T-helper 2 cell treated with Interferon-gamma antibody and Interleukin-4, amounts not matched to agents 5 μg/mL and 100 μg/mL, for 36 hours (primary cell): ENCODE results near the gene ING5.
"Not testable (repeated sequence)": the region's sequence is repeated elsewhere in the genome, so short reads cannot be mapped to it uniquely, and the experiment has no call there.

ENCODE experiments used
- DNase-seq: peaks from one replicate; pipeline ENCODE4 v3.0.0; 2021; ENCODE audit warnings: low spot score
- H3K27ac Mint-ChIP-seq: one replicate; pipeline ENCODE4 v1.8.0; 2021; ENCODE audit warnings: mild to moderate bottlenecking, mixed read lengths
- H3K27me3 Mint-ChIP-seq: one replicate; pipeline ENCODE4 v1.8.0; 2021; ENCODE audit warnings: low read depth, mixed read lengths
- H3K36me3 Mint-ChIP-seq: one replicate; pipeline ENCODE4 v1.8.0; 2021; ENCODE audit warnings: low read depth, mixed read lengths
- H3K4me1 Mint-ChIP-seq: one replicate; pipeline ENCODE4 v1.8.0; 2021; ENCODE audit warnings: low read depth, mixed read lengths
- H3K4me3 Mint-ChIP-seq: one replicate; pipeline ENCODE4 v1.8.0; 2022; ENCODE audit warnings: mild to moderate bottlenecking, moderate library complexity, mixed read lengths
- H3K9me3 Mint-ChIP-seq: one replicate; pipeline ENCODE4 v1.8.0; 2021; ENCODE audit warnings: mixed read lengths

ING5 gene

DNA sequence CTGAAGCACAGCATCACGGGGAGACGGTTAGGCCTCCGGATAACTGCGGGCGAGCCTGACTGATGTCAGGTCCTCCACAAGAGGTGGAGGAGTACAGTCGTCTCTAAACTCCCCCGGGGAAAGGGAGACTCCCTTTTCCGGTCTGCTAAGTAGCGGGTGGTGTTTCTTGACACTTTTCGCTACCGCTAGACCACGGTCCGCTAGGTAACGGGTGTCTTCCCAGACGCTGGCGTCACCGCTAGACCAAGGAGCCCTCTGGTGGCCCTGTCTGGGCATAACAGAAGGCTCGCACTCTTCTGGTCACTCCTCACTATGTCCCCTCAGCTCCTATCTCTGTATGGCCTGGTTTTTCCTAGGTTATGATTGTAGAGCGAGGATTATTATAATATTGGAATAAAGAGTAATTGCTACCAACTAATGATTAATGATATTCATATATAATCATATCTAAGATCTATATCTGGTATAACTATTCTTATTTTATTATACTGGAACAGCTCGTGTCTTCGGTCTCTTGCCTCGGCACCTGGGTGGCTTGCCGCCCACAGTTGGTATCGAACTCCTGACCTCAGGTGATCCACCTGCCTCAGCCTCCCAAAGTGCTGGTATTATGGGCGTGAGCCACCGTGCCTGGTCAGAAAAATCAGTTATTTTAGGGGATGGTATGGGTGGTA is 30.8 kb downstream of the ING5 start:
- not testable (repeated sequence) for H3K9me3 Mint-ChIP-seq, H3K27ac Mint-ChIP-seq, H3K27me3 Mint-ChIP-seq, H3K36me3 Mint-ChIP-seq
- Mint-ChIP-seq H3K4me1 (peaks cover 28% of the 10 kb centered on the region), H3K4me3 (peak overlapping the region; percentile 43)
- DNase-seq: peak; percentile 71

DNA sequence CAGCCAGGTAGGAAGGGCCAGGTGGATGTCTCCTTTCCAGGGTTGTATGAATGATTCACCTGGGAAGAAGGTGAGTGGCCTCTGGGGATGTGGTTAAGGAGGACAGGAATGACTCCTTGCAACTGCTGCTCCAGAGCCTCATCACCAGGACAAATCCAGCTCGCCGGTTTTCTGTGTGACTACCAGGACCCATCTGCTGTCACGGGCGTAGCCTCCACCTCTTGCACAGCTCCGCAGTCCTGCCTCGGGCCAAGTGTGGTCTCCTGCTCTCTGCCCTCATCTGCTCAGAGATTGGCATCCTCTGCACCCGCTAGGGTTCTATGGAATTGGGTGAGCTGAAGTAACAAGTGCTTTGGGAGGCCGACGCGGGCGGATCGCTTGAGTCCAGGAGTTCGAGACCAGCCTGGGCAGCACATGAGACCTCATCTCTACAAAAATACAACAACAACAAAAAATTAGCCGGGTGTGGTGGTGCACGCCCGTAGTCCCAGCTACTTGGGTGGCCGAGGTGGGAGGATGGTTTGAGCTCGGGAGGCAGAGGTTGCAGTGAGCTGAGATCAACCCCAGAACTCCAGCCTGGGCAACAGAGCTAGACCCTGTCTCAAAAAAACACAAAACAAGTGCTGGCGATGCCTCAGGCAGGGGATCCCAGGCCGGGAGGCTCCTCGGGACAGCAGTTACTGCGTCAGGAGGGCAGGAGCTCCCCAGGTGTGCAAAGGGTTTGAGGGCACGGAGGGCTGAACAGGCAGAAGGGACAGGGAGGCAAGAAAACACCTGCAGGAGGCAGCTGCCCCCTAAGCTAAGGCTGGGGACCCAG is 31.8 kb downstream of the ING5 start:
- DNase-seq: no peak

DNA sequence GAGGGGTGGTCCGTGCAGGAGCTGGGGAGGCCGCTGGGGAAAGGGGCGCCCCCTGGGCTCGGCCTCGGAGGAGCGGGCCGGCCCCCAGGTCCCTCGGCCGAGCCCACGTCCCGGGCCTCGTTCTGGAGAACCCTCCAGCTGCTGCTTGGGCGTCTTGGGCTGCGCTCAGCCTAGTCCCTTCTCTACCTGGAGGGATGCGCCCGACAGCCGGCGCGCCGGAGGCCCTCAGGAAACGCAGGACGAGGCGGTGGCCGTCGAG is 32.3 kb downstream of the ING5 start:
- peaks cover 3% of the 10 kb centered on the region for H3K36me3 Mint-ChIP-seq
- H3K9me3 Mint-ChIP-seq: no peaks in the 10 kb centered on the region
- H3K4me3 Mint-ChIP-seq: no peak overlapping the region
- no peak for DNase-seq
- peaks cover 28% of the 10 kb centered on the region for H3K4me1 Mint-ChIP-seq
- no peaks in the 10 kb centered on the region for H3K27me3 Mint-ChIP-seq
- peak overlapping the region; percentile 45 for H3K27ac Mint-ChIP-seq

More for the DNA sequence above, 31.8 kb downstream of the ING5 start:
- Mint-ChIP-seq H3K27me3 (no peaks in the 10 kb centered on the region), H3K36me3 (peaks cover 2% of the 10 kb centered on the region), H3K4me3 (peak overlapping the region; percentile 36), H3K9me3 (no peaks in the 10 kb centered on the region), H3K27ac (peak overlapping the region; percentile 57), H3K4me1 (peaks cover 28% of the 10 kb centered on the region)

DNA sequence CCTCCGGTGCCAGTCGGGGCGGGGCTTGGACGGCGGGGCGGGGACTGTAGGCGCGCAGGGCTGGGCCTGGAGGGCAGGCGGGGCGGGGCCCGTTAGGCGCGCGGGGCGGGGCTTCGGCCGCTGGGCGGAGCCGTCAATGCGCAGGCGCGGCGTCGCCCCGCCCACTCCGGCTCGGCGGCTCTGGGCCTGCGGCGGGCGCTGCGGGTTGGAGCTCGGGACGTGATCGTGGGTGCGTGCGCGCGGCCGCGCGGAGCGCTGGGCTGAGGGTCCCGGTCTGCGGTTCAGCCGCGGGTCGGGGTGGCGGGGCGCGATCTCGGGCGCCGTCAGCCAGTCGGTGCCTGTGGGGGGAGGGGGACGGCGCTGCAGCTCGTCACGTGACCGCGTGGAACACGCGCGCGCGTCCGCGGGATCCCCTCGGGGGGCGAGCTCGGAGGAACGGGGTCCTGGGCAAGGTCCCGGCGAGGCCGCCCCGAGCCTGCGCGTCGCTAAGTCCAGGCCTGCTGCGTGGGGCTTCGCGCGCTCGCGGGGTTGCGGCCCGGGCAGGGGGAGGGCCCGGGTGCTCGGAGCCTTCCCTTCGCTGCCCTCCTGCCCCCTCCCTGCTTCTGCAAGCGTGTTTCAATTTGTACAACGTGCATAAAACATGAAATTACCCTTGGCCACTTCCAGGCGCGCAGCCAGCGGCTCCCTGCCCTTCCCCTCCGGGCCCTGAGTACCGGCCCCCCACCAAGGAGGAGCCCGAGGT is 32.8 kb downstream of the ING5 start, which contains the start of gene D2HGDH:
Gene D2HGDH (plus strand): TSS at position 164 of the 742 bp plus-strand sequence. CDS start 595 bp downstream, outside the sequence.
- DNase-seq: peak; percentile 89
- H3K36me3 Mint-ChIP-seq: peaks cover 3% of the 10 kb centered on the region
- H3K27me3 Mint-ChIP-seq: no peaks in the 10 kb centered on the region
- peak within 1 kb of the TSS; percentile 77 for H3K4me3 Mint-ChIP-seq
- peaks cover 31% of the 10 kb centered on the region for H3K4me1 Mint-ChIP-seq
- peak within 1 kb of the TSS; percentile 57 for H3K27ac Mint-ChIP-seq
- no peaks in the 10 kb centered on the region for H3K9me3 Mint-ChIP-seq

DNA sequence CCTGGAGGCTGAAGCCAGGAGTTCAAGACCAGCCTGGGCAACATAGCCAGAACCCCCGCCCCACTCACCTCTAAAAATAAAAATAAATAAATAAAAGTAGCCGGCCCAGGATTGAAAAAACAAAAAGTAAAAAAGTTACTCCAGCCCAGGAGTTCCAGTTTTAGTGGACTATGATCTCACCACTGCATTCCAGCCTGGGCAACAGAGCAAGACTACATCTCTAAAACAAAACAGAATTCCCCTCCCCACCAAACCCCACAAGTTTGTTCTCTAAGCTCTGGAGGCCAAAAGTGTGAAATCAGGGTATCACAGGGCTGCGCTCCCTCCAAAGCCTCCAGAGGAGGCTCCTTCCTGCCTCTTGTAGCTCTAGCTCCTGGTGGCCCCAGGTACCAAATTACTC is 34.3 kb downstream of the ING5 start:
- peak overlapping the region; percentile 54 for H3K27ac Mint-ChIP-seq
- H3K9me3 Mint-ChIP-seq: no peaks in the 10 kb centered on the region
- peaks cover 29% of the 10 kb centered on the region for H3K4me1 Mint-ChIP-seq
- H3K36me3 Mint-ChIP-seq: peaks cover 2% of the 10 kb centered on the region
- peak overlapping the region; percentile 77 for H3K4me3 Mint-ChIP-seq
- DNase-seq: no peak
- H3K27me3 Mint-ChIP-seq: no peaks in the 10 kb centered on the region

DNA sequence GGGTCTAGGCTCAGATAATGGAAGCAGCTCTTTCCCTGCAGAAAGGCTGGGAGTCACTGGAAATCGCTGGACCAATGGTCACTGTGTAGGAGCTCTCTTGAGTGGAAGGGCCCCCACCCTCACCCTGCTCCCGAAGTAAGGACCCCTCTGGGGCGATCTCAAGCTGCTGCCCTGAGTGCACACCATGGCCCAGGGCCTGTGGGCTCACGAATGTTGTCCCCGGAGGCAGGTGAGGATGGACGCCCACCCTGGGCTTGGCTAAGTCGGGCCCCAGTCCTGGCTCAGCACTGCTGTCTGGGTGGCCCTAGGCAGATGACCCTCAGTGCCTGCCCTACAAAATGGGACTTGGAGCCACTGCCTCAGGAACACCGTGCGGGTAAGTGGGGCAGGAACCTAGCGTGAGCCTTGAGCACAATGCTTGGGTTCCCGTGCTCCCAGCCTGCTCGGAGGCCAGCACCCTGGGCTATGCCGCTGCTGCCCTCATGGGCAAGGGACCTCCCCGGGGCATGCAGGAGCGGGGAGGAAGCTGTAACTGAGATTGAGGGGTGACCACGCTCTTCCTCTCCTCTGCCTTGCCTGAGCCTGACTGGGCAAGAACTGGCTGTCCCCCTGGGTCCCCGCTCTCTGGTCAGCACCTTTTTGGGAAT is 36.3 kb downstream of the ING5 start:
- no peak for DNase-seq
- Mint-ChIP-seq H3K36me3 (peaks cover 2% of the 10 kb centered on the region), H3K4me3 (no peak overlapping the region), H3K4me1 (peaks cover 18% of the 10 kb centered on the region), H3K27me3 (no peaks in the 10 kb centered on the region), H3K9me3 (no peaks in the 10 kb centered on the region), H3K27ac (no peak overlapping the region)

DNA sequence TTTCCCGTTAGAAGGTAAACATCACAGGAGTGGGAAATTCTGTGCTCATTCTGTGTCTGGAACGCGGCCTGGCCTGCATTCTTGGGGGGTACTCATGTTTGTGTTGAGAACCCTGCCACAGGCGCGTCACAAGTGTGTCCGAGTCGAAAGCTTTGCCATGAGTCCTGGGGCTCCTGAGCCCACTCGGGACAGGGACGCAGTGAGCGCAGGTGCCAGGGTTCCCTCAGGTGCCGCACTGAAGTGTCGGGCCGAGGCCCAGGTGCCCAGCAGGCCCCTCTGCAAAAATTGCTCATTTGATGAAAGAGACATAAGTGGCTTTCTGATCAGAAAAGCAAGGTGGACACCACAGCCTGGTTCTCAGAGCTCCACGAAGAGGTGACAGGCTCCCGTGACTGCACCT is 37.3 kb downstream of the ING5 start:
- DNase-seq: no peak
- Mint-ChIP-seq H3K36me3 (peaks cover 2% of the 10 kb centered on the region), H3K27me3 (no peaks in the 10 kb centered on the region), H3K4me3 (no peak overlapping the region), H3K27ac (no peak overlapping the region), H3K4me1 (peaks cover 18% of the 10 kb centered on the region), H3K9me3 (no peaks in the 10 kb centered on the region)

DNA sequence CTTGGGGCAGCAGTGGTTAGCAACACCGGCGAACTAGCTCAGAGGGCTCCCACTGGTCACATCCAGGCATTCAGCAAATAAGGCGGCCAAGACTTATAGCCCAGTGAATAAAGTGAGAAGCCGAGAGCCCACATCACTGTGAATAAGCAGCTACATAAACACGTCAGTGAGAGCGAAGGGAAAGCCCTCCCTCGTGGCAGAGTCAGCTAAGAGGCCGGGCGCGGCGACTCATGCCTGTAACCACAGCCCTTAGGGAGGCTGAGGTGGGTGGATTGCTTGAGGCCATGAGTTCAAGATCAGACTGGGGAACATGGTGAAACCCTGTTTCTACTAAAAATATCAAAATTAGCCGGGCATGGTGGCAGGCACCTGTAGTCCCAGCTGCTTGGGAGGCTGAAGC is 37.8 kb downstream of the ING5 start:
- Mint-ChIP-seq H3K4me3 (peak overlapping the region; percentile 34), H3K9me3 (no peaks in the 10 kb centered on the region), H3K4me1 (peaks cover 18% of the 10 kb centered on the region), H3K27ac (peak overlapping the region; percentile 11), H3K36me3 (peaks cover 3% of the 10 kb centered on the region), H3K27me3 (no peaks in the 10 kb centered on the region)
- DNase-seq: peak; percentile 62

DNA sequence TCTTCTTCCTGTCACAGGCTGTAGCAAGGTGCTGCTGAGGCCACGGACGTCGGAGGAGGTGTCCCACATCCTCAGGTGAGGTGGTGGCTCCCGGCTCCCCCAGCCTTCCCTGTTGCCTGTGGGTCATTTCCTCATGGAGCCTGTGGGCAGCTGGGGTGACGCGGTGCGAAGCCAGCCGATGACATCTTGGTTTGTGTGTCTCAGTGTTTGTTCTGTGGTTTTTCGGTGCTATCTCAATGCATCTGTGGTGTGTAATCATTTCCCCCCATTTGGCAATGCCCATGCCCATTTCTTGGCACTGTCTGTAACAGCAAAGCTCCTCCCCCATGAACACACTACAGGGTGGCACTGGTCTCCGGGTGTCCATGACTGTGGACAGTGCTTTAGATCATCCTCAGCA is 39.2 kb downstream of the ING5 start:
- Mint-ChIP-seq H3K27me3 (no peaks in the 10 kb centered on the region), H3K9me3 (no peaks in the 10 kb centered on the region), H3K4me3 (no peak overlapping the region), H3K4me1 (peaks cover 18% of the 10 kb centered on the region), H3K27ac (no peak overlapping the region), H3K36me3 (peaks cover 15% of the 10 kb centered on the region)
- peak; percentile 26 for DNase-seq

DNA sequence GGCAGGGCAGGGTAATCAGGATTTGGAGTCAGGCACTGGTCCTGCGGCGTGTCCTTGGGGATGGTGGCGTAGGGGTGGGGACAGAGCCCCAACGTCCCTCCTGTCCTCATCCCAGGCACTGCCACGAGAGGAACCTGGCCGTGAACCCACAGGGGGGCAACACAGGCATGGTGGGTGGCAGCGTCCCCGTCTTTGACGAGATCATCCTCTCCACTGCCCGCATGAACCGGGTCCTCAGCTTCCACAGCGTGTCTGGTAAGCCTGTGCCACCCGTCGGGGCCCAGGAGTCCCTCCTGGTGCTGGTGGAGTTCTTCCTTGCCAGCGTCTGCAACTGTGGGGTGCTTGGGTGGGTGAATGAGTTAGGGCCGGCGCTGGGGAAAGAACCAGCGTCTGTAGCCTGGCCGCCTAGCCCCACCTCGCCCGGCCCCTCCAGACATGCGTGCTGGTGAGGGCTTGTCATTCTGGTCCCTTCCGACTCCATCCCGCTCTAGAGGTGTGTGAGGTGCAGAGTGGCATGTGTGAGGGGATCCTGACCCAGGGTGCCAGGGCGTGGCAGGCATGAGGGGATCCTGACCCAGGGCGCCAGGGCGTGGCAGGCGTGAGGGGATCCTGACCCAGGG is 40.6 kb downstream of the ING5 start:
- Mint-ChIP-seq H3K4me1 (peaks cover 14% of the 10 kb centered on the region), H3K27ac (no peak overlapping the region)

DNA sequence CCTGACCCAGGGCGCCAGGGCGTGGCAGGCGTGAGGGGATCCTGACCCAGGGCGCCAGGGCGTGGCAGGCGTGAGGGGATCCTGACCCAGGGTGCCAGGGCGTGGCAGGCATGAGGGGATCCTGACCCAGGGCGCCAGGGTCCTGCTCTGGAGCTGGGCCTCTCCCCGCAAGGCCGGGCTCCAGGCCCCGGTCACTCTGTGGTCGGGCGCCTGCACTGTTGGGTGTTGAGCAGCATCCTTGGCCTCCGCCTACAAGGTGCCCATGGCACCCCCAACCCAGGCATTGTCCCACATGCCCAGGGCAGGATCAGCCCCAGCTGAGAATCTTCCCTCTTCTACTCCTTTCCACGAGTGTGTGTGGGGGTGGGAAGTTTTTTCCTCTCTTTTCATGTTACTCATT is 41.2 kb downstream of the ING5 start:
- peaks cover 14% of the 10 kb centered on the region for H3K4me1 Mint-ChIP-seq
- not testable (repeated sequence) for DNase-seq

More for the DNA sequence above, 40.6 kb downstream of the ING5 start:
- Mint-ChIP-seq H3K36me3 (peaks cover 22% of the 10 kb centered on the region), H3K4me3 (no peak overlapping the region), H3K27me3 (no peaks in the 10 kb centered on the region), H3K9me3 (no peaks in the 10 kb centered on the region)
- DNase-seq: no peak

DNA sequence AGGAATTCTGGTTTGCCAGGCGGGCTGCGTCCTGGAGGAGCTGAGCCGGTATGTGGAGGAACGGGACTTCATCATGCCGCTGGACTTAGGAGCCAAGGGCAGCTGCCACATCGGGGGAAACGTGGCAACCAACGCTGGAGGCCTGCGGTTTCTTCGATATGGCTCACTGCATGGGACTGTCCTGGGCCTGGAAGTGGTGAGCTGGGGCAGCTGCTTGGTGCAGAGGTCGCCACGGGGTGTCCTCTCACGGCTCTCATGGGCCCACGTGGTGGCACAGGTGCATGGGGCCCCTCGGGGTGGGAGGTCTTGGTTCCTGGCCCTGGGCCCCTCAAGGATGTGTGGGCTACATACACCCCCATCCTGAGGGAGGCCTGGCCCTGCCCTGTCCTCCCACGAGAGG is 41.8 kb downstream of the ING5 start:
- H3K9me3 Mint-ChIP-seq: no peaks in the 10 kb centered on the region
- H3K27ac Mint-ChIP-seq: no peak overlapping the region

More for the DNA sequence above, 41.2 kb downstream of the ING5 start:
- H3K36me3 Mint-ChIP-seq: peaks cover 22% of the 10 kb centered on the region
- H3K27me3 Mint-ChIP-seq, H3K9me3 Mint-ChIP-seq, H3K27ac Mint-ChIP-seq, H3K4me3 Mint-ChIP-seq: not testable (repeated sequence)

DNA sequence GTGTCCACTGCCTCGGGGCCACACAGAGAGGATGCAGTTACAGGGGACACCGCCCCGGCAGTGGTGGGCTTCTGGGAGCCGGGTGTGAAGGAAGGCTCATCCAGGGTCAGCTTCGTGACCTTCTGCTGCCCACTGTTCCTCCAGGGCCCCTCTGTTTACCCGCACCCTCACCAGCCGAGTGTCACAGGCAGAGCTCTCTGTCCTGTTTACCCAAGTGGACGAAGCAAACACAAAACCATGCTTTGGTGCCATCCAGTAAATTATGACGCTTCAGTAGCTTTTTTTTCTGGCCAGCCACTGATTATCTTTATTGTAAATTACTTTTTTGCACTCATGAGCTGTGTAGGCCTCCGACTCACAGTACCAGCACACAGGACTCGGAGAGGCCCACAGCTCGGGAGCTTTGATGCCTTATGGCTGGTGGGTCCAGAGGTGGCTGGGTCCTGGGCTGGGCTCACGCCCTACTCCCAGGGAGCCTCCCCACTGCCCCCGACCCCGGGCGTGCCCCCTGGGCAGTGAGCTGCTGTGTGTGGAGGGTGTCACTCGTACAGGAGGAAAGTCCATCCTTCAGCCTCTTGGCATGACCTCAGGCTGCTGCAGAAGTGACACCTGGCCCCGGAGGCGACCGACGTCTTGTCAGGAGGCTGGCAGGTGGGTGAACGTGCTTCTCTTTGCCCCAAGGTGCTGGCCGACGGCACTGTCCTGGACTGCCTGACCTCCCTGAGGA is 42.4 kb downstream of the ING5 start:
- no peaks in the 10 kb centered on the region for H3K27me3 Mint-ChIP-seq
- no peaks in the 10 kb centered on the region for H3K9me3 Mint-ChIP-seq

More for the DNA sequence above, 41.8 kb downstream of the ING5 start:
- Mint-ChIP-seq H3K27me3 (no peaks in the 10 kb centered on the region), H3K4me1 (peaks cover 14% of the 10 kb centered on the region), H3K36me3 (peaks cover 22% of the 10 kb centered on the region), H3K4me3 (no peak overlapping the region)
- DNase-seq: no peak

More for the DNA sequence above, 42.4 kb downstream of the ING5 start:
- Mint-ChIP-seq H3K36me3 (peaks cover 22% of the 10 kb centered on the region), H3K27ac (no peak overlapping the region), H3K4me1 (peaks cover 14% of the 10 kb centered on the region), H3K4me3 (no peak overlapping the region)
- DNase-seq: no peak
